ENCODE data around the gene DTNB. TPM values are rescaled to one million over a fixed set of nuclear protein-coding genes. Genes with fewer than 3 reads are reported as not detected.

The DTNB gene
- total and polyA plus RNA-seq, 2 of the 4 experiments (the other 2 are of a cell fraction) = 3.8 to 5.3 TPM

- H4K91ac ChIP-seq (ENCODE audit: insufficient read depth, low read depth, low read length) = no peak overlapping the region
- peak overlapping the region; percentile 87 for H2BK5ac ChIP-seq (ENCODE audit: low read depth, low read length, poor library complexity, severe bottlenecking)
- no peak overlapping the region for H2AK9ac ChIP-seq (replicated peaks; ENCODE audit: low read depth, low read length, poor library complexity)
- no peak overlapping the region for H3K18ac ChIP-seq (ENCODE audit: low read depth, low read length)
- peak overlapping the region; percentile 72; the same call in 1 of the 2 replicates for H3K27ac ChIP-seq (ENCODE audit: insufficient read depth, low read length)
- H2BK120ac ChIP-seq (ENCODE audit: low read depth, low read length) = peak overlapping the region; percentile 52; the same call in 1 of the 2 replicates
- DNase-seq (peak; percentile 79), ATAC-seq (ENCODE audit: low read depth) (peak; percentile 87)
- no TSS peak for BruUV-seq (replicated peaks)
- dilution Hi-C loops (cut with HindIII; ENCODE audit: low sequenced_read_pairs, unreplicated experiment) = no loop called here
- TF ChIP-seq MXI1 (IDR thresholded peaks at IDR 0.05; ENCODE audit: borderline replicate concordance, low read depth, low read length) = no peak
- TF ChIP-seq CEBPB (IDR thresholded peaks at IDR 0.05; ENCODE audit: low read depth, low read length) = peak; percentile 70
- TF ChIP-seq MAFK (IDR thresholded peaks at IDR 0.05; ENCODE audit: low read depth, low read length) = 0 out of 2 replicates have a peak, but pooled peaks have one; percentile 25
- POLR2A ChIA-PET (ENCODE audit: unreplicated experiment) = no interaction called here
- CTCF ChIA-PET = interaction anchor here (0.9 kb wide), 1 partner anchor 68 kb away, joined by 3 read pairs; no protein-coding TSS in a partner anchor
- H3K36me3 ChIP-seq (ENCODE audit: control insufficient read depth, insufficient read depth, low read length) = no peaks in the 10 kb centered on the region
- H3K79me1 ChIP-seq (ENCODE audit: low read depth in 1 of 2, low read length in 2 of 2) = no peaks in the 10 kb centered on the region
- no peak overlapping the region for H3K9ac ChIP-seq (ENCODE audit: low read depth, low read length)
- no peaks in the 10 kb centered on the region for H3K9me3 ChIP-seq (ENCODE audit: control insufficient read depth, insufficient read depth, low read length)
- H3K56ac ChIP-seq (ENCODE audit: extremely low read depth, insufficient read depth, low read length) = no peak overlapping the region
- H2AFZ ChIP-seq (replicated peaks; ENCODE audit: low read length, poor library complexity) = no peak overlapping the region
- no peak overlapping the region for H3K4ac ChIP-seq (ENCODE audit: low read depth, low read length)
- in situ Hi-C loops (cut with MboI; ENCODE audit: low sequenced_read_pairs) = no loop called here
- no peak overlapping the region; the same call in 1 of the 2 replicates for H3K14ac ChIP-seq (replicated peaks; ENCODE audit: low read depth, low read length)
- no peak overlapping the region for H3K23ac ChIP-seq (ENCODE audit: low read depth, low read length)
- peak overlapping the region; percentile 62; the same call in 1 of the 2 replicates for H3K4me2 ChIP-seq (ENCODE audit: low read depth, low read length)
- intact Hi-C loops (cut with micrococcal nuclease) = no loop called here
- H4K20me1 ChIP-seq (ENCODE audit: insufficient read depth, low read length) = no peaks in the 10 kb centered on the region
- H2AK5ac ChIP-seq (ENCODE audit: low read depth, low read length) = no peak overlapping the region
- H3K27me3 ChIP-seq (ENCODE audit: control insufficient read depth, insufficient read depth, low read length) = no peaks in the 10 kb centered on the region
- no peak overlapping the region for H3K4me3 ChIP-seq (ENCODE audit: insufficient read depth, low read depth, low read length)
- peaks cover 4% of the 10 kb centered on the region; the same call in 1 of the 2 replicates for H3K4me1 ChIP-seq (ENCODE audit: control insufficient read depth, insufficient read depth, low read length)
- no peak overlapping the region for H2BK15ac ChIP-seq (ENCODE audit: low read depth, low read length)
- no peak overlapping the region; the same call in 1 of the 2 replicates for H4K5ac ChIP-seq (ENCODE audit: low read depth, low read length)
- H2BK20ac ChIP-seq (ENCODE audit: low read depth, low read length) = no peak overlapping the region
- WGBS, 2 experiments (ENCODE audit: extremely low coverage in 2 of 2, insufficient read length in 1 of 2) = no CpG with 5 or more reads among the region's 1 CpG
- no peak overlapping the region for H4K8ac ChIP-seq (ENCODE audit: low read depth in 2 of 2, low read length in 2 of 2)
- peaks cover 3% of the 10 kb centered on the region; the same call in 1 of the 2 replicates for H3K9me1 ChIP-seq (ENCODE audit: insufficient read depth, low read length)
These were observed 76.7 kb downstream of the DTNB start for GRCh38 chr2:25596516-25597244.
